ENCODE measurements around the gene ZFP36L1.
A peak's percentile ranks its signal among the peaks of the same experiment; 100 is the strongest.

ZFP36L1 gene

GRCh38 chr14:68792979-68793733, at the start of gene ZFP36L1:
Gene ZFP36L1 (minus strand): TSS chr14:68793067. CDS start chr14:68792938, 129 bp downstream.
- peak; percentile 89 for DNase-seq (ENCODE audit: low spot score)

- no peak for DNase-seq (ENCODE audit: low spot score)
Observed at GRCh38 chr14:68842298-68842697, 49.4 kb upstream of the ZFP36L1 start.

GRCh38 chr14:68841016-68841809, 48.3 kb upstream of the ZFP36L1 start:
- DNase-seq (ENCODE audit: low spot score): no peak

GRCh38 chr14:68840454-68840853, 47.6 kb upstream of the ZFP36L1 start:
- DNase-seq (ENCODE audit: low spot score): no peak

- DNase-seq (ENCODE audit: low spot score): no peak
Observed at GRCh38 chr14:68836082-68836481, 43.2 kb upstream of the ZFP36L1 start.

GRCh38 chr14:68834816-68835215, 41.9 kb upstream of the ZFP36L1 start:
- no peak for DNase-seq (ENCODE audit: low spot score)

GRCh38 chr14:68828698-68829097, 35.8 kb upstream of the ZFP36L1 start:
- DNase-seq (ENCODE audit: low spot score): no peak

- no peak for DNase-seq (ENCODE audit: low spot score)
Observed at GRCh38 chr14:68825729-68826128, 32.9 kb upstream of the ZFP36L1 start.

GRCh38 chr14:68824517-68825347, 31.9 kb upstream of the ZFP36L1 start:
- DNase-seq (ENCODE audit: low spot score): peak; percentile 75

- no peak for DNase-seq (ENCODE audit: low spot score)
Observed at GRCh38 chr14:68824207-68824516, 31.3 kb upstream of the ZFP36L1 start.

- no peak for DNase-seq (ENCODE audit: low spot score)
Observed at GRCh38 chr14:68823434-68824206, 30.8 kb upstream of the ZFP36L1 start.

- no peak for DNase-seq (ENCODE audit: low spot score)
Observed at GRCh38 chr14:68822926-68823325, 30.1 kb upstream of the ZFP36L1 start.

- DNase-seq (ENCODE audit: low spot score): no peak
Observed at GRCh38 chr14:68822132-68822651, 29.3 kb upstream of the ZFP36L1 start.

- no peak for DNase-seq (ENCODE audit: low spot score)
Observed at GRCh38 chr14:68820999-68821683, 28.3 kb upstream of the ZFP36L1 start.

- DNase-seq (ENCODE audit: low spot score): no peak
Observed at GRCh38 chr14:68820536-68820935, 27.7 kb upstream of the ZFP36L1 start.

GRCh38 chr14:68820119-68820518, 27.3 kb upstream of the ZFP36L1 start:
- no peak for DNase-seq (ENCODE audit: low spot score)

GRCh38 chr14:68819260-68819691, 26.4 kb upstream of the ZFP36L1 start:
- DNase-seq (ENCODE audit: low spot score): peak; percentile 59

GRCh38 chr14:68817506-68818212, 24.8 kb upstream of the ZFP36L1 start:
- DNase-seq (ENCODE audit: low spot score): no peak

- DNase-seq (ENCODE audit: low spot score): no peak
Observed at GRCh38 chr14:68816943-68817430, 24.1 kb upstream of the ZFP36L1 start.

All from cerebellar cortex (tissue), 1 donor.